Islet of Langerhans (tissue), 1 donor: ENCODE results near the gene OBSCN.

Experiments
- FAIRE-seq: peaks from one replicate; lab custom pipeline; 2011; peaks lifted over from hg19 to GRCh38; lab: Jason Lieb, UNC

Gene OBSCN

GRCh38 chr1:228341450-228341813 is 133.6 kb downstream of the OBSCN start:
- no peak for FAIRE-seq

DNA sequence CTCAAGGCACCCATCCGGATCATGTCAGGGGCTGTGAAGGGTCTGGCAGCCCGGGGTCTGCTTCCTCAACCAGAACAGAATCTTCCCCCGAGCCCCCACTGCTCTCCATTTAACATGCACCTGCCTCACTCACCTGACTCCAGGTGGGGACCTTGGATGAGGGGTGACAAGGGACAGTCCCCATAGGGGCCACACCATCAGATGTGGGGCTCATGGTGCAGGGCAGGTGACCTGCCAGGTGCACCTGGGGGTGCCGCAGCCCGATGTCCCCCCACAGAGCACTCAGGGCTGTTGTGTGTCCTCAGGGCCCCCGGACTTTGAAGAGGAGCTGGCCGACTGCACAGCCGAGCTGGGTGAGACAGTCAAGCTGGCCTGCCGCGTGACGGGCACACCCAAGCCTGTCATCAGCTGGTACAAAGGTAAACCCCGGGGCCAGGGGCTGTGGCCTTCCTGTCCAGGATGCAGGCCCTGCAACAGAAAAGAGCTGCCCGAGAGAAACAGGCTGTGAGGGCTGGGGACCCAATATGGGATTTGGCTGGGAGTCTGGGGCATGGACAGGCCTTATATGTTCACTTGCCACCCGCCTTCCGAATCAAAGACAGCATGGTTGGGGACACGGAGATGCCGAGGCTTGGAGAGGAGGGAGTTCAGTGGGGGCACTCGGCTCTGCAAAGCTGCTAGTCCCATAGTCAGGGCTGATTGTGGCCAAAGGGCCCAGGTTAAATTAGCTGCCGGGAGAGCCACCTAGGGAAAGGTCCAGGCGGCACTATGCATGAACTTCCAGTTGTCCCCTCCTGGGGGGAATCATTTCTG is 134.2 kb downstream of the OBSCN start:
- no peak for FAIRE-seq

DNA sequence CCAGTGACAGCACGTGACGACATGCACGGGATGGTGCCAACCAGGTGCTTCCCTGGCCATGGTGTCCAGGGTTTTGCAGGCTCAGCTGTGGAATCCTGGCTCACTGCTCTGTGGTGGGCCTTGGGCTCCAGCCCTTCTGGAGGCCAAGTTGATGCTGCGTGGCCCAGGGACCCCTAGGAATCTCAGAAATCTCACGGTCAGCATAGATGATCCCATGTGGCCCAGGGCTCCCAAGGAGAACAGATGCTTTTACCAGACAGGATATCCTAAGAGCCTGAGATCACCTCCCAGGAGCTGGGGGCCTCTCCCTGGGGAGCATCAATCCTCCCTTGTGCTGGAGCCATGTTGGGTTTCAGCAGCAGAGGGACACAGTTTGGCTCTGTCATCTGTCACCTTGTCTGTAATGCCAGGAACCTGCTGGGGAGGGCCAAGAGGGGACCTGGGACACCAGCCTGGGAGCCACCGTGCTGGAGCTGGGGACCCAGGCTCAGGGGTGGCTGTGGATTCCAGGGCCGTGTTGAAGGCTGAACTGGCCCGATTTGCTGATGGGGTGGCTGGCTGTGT is 134.9 kb downstream of the OBSCN start:
- no peak for FAIRE-seq

DNA sequence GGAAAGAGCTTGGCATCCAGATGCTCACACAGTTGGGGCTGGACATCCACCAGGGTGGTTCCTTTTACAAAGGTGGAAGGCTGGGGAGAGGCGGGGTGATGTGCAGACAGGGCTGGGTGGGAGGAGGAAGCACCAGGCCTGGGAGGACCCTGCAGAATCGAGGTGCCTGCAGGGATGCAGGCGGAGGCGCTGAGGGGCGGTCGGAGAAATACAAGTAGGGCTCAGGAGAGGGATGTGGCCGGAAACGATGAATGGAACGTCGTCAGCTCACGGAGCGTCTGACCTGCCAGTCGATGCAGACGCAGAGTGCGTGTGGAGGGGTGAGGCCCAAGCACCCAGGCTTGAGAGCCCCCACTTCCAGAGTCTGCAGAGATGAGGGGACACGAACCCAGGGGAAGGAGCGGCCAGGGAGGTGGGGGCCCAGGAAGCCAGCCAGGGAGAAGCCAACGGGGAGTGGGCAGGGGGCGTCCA is 135.4 kb downstream of the OBSCN start:
- no peak for FAIRE-seq

GRCh38 chr1:228344631-228345072 is 136.8 kb downstream of the OBSCN start:
- FAIRE-seq, result no peak

GRCh38 chr1:228345201-228345930 is 137.5 kb downstream of the OBSCN start:
- FAIRE-seq, result no peak

DNA sequence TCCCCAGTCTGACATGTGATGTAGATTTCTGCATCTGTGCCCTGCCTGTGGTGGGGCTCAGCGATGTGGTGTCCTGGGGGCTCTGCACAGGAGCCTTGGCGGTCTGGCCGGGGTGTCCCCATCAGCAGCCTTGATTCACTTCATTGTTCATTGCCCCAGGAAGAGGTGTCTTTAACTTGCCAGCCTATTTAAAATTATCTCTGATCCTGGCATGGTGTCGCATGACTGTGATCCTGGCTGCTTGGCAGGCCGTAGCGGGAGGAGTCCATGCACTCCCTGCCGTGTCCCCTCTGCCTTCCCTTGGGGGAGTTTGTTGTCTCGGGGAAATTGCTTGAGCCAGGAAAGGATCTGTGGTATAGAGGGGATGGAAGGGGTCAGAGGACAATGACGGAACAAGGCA is 138.9 kb downstream of the OBSCN start:
- FAIRE-seq, result no peak

DNA sequence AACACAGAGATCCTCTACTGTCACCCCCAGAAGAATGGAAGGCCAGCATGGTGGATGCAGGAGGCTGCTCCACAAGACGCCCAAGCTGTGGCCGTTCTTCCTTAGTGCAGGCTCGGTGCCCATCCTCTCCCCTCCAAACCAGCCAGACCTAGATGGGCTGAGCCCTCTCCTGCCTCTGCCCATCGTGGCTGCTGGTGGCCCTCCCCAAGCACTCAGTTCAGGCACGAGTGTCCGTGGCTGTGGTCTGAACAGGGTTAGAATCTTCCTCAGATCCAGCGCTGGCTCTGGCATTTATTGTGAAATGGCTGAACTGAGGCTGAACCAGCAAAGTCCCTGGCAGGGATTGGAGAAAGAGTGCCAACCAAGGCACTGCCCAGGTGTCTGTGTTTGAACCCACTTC is 139.3 kb downstream of the OBSCN start:
- FAIRE-seq, result no peak

- FAIRE-seq, result no peak
These were observed 141.0 kb downstream of the OBSCN start for GRCh38 chr1:228348708-228349467.

DNA sequence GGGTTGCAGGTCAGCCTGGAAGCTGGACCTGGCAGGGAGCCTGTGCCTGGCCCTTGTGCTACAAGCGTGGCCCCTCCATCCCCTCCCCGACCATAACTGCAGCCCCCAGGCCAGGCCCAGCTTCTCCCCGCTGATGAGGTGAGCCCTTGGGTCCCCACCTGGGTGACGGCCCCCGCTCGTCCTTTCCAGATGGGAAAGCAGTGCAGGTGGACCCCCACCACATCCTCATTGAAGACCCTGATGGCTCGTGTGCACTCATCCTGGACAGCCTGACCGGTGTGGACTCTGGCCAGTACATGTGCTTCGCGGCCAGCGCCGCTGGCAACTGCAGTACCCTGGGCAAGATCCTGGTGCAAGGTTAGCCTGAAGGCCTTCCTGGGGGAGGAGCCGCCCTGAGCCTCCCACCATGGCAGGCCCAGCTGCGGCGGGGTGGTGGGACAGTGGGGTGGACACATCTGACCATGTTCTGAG is 141.9 kb downstream of the OBSCN start:
- FAIRE-seq, result no peak

DNA sequence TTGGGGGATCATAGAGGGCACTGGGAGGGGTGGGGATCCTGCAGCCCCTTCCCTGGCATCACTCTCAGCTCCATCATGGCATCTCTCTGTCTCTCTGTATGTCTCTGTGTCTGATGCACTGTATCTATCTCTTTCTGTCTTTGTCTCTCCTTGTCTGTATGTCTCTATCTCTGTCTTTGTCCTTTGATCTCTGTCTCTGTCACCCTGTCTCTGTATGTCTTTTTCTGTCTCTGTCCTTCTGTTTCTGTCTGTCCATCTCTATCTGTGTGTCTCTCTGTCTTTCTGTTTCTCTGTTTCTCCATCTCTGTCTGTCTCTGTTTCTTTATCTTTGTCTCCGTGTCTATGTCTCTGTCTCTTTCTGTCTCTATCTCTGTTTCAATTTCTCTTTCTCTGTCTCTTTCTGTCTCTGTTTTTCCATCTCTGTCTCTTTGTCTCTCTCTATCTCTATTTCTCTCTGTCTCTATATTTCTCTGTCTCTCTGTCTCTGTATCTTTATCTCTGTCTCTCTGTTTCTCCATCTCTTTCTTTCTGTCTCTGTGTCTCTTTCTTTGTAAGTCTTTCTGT is 142.4 kb downstream of the OBSCN start:
- FAIRE-seq, result no peak

DNA sequence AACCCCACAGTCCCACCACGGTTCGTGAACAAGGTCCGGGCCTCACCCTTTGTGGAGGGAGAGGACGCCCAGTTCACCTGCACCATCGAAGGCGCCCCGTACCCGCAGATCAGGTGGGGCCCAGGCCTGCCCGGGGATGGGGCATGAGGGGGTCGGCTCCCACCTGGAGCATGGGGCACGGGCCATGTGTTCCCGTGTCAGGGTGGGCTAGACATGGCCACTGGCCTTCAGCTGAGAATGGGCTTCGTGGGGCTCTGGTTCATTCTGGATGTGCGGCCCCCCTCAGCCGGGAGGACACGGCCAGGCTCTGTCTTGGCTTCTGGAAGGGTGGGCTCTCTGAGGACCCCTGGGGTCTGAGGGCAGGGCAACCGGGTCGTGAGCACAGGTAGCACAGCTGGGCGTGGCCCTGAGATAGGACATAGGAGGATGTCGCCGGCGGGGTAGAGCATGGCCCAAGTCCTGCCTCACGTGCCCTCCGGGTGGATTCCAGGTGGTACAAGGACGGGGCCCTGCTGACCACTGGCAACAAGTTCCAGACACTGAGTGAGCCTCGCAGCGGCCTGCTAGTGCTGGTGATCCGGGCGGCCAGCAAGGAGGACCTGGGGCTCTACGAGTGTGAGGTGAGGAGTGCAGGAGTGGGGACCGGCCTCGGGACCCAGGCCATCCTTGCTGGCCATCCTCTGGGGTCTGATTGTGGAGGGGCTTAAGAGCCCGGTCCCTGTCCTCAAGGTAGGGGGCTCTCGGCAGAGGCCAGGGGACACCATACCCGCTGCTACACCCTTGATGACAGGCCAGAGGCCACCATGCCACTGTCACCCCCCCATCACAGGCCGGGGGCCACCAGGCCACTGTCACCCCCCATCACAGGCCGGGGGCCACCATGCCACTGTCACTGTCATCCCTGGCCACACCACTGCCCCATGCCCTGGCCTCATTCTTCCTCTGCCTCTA is 143.3 kb downstream of the OBSCN start:
- FAIRE-seq, result no peak

DNA sequence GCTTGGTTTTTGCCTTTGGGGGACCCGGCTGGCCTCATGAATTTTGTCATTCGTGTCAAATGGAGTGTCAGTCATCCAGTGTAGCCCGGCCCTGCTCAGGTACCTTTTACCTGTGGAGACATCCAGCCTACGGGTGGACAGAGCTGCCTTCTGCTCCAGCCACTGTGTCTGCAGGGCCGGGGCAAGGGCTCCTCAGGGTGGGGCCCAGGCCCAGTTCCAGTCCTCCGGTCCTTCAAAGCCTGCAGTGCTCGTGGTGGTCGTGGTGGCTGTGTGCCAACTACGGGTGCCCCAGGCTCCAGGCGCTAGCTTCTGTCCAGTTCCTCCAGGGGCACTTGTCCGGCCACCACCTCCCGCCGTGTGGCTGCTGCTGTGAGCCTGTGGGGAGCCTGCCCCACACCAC is 144.0 kb downstream of the OBSCN start:
- no peak for FAIRE-seq

DNA sequence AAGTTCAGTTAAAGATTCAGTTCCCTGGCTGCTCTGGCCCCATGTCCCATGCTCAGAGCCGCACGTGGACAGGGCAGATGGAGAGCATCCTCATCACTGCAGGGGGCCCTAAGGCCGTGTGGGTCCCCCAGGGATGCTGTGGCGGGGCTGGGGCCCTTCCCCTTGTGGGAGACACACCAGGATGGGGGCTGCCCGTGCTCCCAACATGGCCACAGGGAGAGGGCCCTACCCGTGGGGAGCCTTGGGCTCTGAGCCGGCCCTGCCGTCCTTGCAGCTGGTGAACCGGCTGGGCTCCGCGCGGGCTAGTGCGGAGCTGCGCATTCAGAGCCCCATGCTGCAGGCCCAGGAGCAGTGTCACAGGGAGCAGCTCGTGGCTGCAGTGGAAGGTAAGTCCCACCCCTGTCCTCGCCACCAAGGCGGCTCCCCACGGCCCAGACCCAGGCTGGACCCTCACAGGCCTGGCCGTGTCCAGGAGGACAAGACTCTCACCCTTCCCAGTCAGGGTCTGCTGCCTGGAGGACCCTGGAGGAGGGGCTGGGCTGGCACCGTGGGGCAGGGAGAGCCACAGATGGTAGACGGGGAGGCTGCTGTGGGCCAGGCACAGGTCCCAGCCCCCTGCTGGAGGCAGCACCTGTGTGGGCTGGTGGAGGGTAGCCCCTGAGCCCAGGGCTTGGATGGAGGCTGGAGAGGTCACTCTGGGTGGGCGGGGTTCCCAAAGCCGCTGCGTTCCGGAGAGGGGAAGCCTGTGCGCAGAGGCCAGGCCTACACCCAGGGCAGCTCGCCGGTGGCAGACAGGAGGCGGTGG is 145.0 kb downstream of the OBSCN start:
- FAIRE-seq, result no peak

DNA sequence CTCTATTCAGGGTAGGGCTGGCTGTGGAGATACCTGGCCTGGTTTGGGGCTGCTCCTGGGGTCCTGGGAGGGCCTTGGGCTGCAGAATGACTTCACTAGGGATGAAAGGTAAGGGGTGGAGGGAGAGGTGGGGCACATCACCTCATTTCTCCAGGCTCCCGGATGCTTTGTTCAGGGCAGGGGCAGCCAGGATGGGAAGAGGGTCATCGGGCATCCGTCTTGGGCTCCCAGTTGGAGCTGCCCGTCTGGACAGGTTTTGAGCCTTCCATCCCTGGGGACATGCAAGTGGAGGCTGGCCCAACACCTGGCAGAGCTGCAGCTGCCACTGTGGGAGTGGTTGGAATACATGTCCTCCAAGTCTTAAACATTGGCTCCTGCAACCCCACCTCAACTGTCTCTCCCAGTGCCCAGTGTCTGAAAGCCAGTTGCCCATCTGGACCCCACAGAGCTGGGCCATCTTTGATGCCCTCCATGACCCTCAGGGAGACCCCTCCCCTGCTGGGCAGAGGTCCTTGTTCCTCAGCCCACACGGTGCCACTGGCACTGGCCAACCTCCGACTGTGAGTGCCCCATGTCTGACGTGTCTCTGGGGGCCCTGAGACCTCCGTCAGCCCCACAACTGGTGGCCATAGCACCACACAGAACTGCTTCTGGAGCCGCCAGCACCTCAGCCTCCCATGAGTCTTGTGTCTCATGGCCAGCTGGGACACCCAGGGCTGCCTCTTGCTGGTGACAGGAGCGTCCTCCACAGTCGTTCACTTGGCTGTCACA is 145.9 kb downstream of the OBSCN start:
- FAIRE-seq, result no peak

- FAIRE-seq, result no peak
These were observed 146.8 kb downstream of the OBSCN start for GRCh38 chr1:228354390-228355320.

DNA sequence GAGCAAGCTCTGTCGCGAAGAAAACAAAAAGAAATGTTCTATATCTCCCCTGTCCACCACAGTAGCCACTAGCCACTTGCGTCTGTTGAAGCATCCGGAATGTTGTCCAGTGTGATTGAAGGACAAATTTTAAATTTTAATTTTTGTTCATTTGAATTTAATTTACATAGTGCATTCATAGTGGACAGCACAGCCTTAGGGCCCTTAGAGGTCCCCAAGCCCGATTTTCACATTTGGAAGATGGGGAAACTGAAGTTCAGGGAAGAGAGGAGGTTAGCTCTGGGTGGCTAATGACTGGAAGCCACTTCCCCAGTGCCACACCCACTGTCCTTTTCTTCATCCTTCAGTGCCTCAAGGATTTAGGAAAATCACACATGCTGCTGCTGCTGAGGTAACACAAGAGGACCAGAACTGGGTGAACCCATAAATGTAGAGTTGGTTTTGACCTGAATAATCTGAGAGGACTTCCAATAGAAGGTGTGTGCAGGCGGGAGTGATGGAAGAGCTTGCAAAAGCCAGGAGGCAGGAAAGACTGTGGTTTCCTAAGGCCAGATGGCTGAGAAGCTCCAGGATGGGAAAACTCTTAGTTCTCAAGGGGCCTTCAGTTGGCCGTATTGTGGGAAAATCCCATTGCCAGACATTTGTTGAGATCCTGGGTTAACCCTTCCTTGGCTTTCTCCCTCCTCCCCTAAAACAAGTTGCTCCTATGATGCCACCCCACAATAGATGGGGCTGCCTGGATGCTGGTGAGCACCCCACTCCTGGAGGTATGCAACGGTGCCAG is 149.2 kb downstream of the OBSCN start:
- no peak for FAIRE-seq
